Smooth muscle cell (in vitro differentiated cells): ENCODE data around the gene PEX6. TPM values are rescaled to one million over a fixed set of nuclear protein-coding genes. Genes with fewer than 3 reads are reported as not detected.

Source experiments
- DNase-seq: peaks from one replicate; lab custom pipeline; 2025; ENCODE audit not compliant: unreplicated experiment; lab: John Stamatoyannopoulos, UW
- H2AFZ ChIP-seq: fragments of 200-600 bp; sonication (generic); 2 replicates; pipeline ENCODE4 v1.6.0; 2016; ENCODE audit warnings: antibody characterized with exemption, low read depth, mild to moderate bottlenecking
- H3F3A ChIP-seq: fragments of 200-600 bp; sonication (generic); 2 replicates; pipeline ENCODE4 v1.6.0; 2017; ENCODE audit warnings: antibody characterized with exemption, low read depth
- H3K27ac ChIP-seq: fragments of 200-600 bp; sonication (generic); 2 replicates; pipeline ENCODE4 v1.5.1; 2016; ENCODE audit warnings: low read depth, mild to moderate bottlenecking
- H3K27me3 ChIP-seq: fragments of 200-600 bp; sonication (generic); 2 replicates; pipeline ENCODE4 v1.6.1; 2016; ENCODE audit warnings: low read depth, mild to moderate bottlenecking
- H3K36me3 ChIP-seq: fragments of 200-600 bp; sonication (generic); 2 replicates; pipeline ENCODE4 v1.5.1; 2016; ENCODE audit warnings: low read depth
- H3K4me1 ChIP-seq: fragments of 200-600 bp; sonication (generic); 2 replicates; pipeline ENCODE4 v1.5.1; 2016; ENCODE audit warnings: low read depth
- H3K4me2 ChIP-seq: fragments of 200-600 bp; sonication (generic); 2 replicates; pipeline ENCODE4 v1.6.0; 2016; ENCODE audit warnings: mild to moderate bottlenecking
- H3K4me3 ChIP-seq: fragments of 200-600 bp; sonication (generic); 2 replicates; pipeline ENCODE4 v1.5.1; 2016; ENCODE audit warnings: mild to moderate bottlenecking
- H3K79me2 ChIP-seq: fragments of 200-600 bp; sonication (generic); 2 replicates; pipeline ENCODE4 v1.6.0; 2016; ENCODE audit warnings: low read depth, mild to moderate bottlenecking
- H3K9ac ChIP-seq: fragments of 200-600 bp; sonication (generic); 2 replicates; pipeline ENCODE4 v1.6.0; 2016; ENCODE audit warnings: low read depth
- H3K9me3 ChIP-seq: fragments of 200-600 bp; sonication (generic); replicated peaks from 2 replicates; pipeline ENCODE4 v1.5.1; 2016; ENCODE audit warnings: low read depth
- H4K20me1 ChIP-seq: fragments of 200-600 bp; sonication (generic); 2 replicates; pipeline ENCODE4 v1.6.0; 2016; ENCODE audit warnings: low read depth
- CTCF ChIP-seq: fragments of 200-600 bp; sonication (generic); IDR thresholded peaks from 2 replicates; pipeline ENCODE4 v1.5.1; 2017; ENCODE audit warnings: borderline replicate concordance, mild to moderate bottlenecking, antibody characterized with exemption; ENCODE audit not compliant: insufficient read depth, poor library complexity, severe bottlenecking
- WGBS: methylation state at CpG from one replicate; pipeline ENCODE4 v1.1.7; 2016; ENCODE audit warnings: low lambda C conversion rate; 5-methylcytosine and 5-hydroxymethylcytosine counted together
- polyA plus RNA-seq: library from polyadenylated mRNA; unstranded; fragments of >200 nt; fragmentation: Nextera tagmentation; extraction: Ambion mirVana; gene quantifications from 2 replicates; pipeline ENCODE4 v1.2.1, GENCODE V29; 2016
- total RNA-seq: library from RNA; depleted of rRNA; stranded (reverse); fragments of >200 nt; gene quantifications from 2 replicates; pipeline ENCODE4 v1.2.3, GENCODE V29; 2014

Gene PEX6
- total and polyA plus RNA-seq, 2 experiments from 2014 or later = 9.7 to 24.6 TPM

- TF ChIP-seq CTCF = no peak
- H3K4me3 ChIP-seq = no peak overlapping the region
- H3K4me2 ChIP-seq = no peak overlapping the region
- H3K27me3 ChIP-seq = no peaks in the 10 kb centered on the region
- no peak overlapping the region for H2AFZ ChIP-seq
- no peaks in the 10 kb centered on the region for H3K9me3 ChIP-seq
- H3K36me3 ChIP-seq = no peaks in the 10 kb centered on the region
- H3K9ac ChIP-seq = no peak overlapping the region
- H4K20me1 ChIP-seq = no peaks in the 10 kb centered on the region
- no peak overlapping the region for H3K27ac ChIP-seq
- peaks cover 10% of the 10 kb centered on the region for H3K4me1 ChIP-seq
- DNase-seq = no peak
- WGBS = 85% methylated on average over 17 of the region's 23 CpGs
- H3K79me2 ChIP-seq = no peaks in the 10 kb centered on the region
- H3F3A ChIP-seq = peaks cover 10% of the 10 kb centered on the region
Measured at GRCh38 chr6:42925248-42925857, 53.6 kb downstream of the PEX6 start.

- Histone ChIP-seq H3K27me3 (no peaks in the 10 kb centered on the region), H2AFZ (no peak overlapping the region), H3K4me3 (no peak overlapping the region), H3F3A (no peaks in the 10 kb centered on the region), H3K36me3 (no peaks in the 10 kb centered on the region), H3K79me2 (no peaks in the 10 kb centered on the region), H3K4me2 (no peak overlapping the region), H3K9ac (no peak overlapping the region), H3K9me3 (no peaks in the 10 kb centered on the region), H4K20me1 (no peaks in the 10 kb centered on the region), H3K4me1 (peaks cover 6% of the 10 kb centered on the region), H3K27ac (no peak overlapping the region)
- no peak for TF ChIP-seq CTCF
- WGBS = 63% methylated on average over 2 of the region's 2 CpGs
- DNase-seq = no peak
Measured at GRCh38 chr6:42923666-42924065, 55.3 kb downstream of the PEX6 start.

- no peaks in the 10 kb centered on the region for H4K20me1 ChIP-seq
- H3K9me3 ChIP-seq = no peaks in the 10 kb centered on the region
- no peaks in the 10 kb centered on the region for H3K79me2 ChIP-seq
- H2AFZ ChIP-seq = no peak overlapping the region
- H3K4me1 ChIP-seq = no peaks in the 10 kb centered on the region
- H3K4me3 ChIP-seq = no peak overlapping the region
- no peak overlapping the region for H3K27ac ChIP-seq
- H3K9ac ChIP-seq = no peak overlapping the region
- no peaks in the 10 kb centered on the region for H3K36me3 ChIP-seq
- H3K27me3 ChIP-seq = no peaks in the 10 kb centered on the region
- WGBS = 87% methylated on average over 6 of the region's 6 CpGs
- no peak for TF ChIP-seq CTCF
- DNase-seq = no peak
- no peak overlapping the region for H3K4me2 ChIP-seq
- H3F3A ChIP-seq = no peaks in the 10 kb centered on the region
Measured at GRCh38 chr6:42921801-42922200, 57.2 kb downstream of the PEX6 start.

GRCh38 chr6:42916288-42916687 is 62.7 kb downstream of the PEX6 start:
- no peaks in the 10 kb centered on the region for H3K4me1 ChIP-seq
- TF ChIP-seq CTCF = no peak
- H3K9ac ChIP-seq = no peak overlapping the region
- no peaks in the 10 kb centered on the region for H3K9me3 ChIP-seq
- WGBS = 92% methylated on average over 1 of the region's 1 CpG
- H3F3A ChIP-seq = peaks cover under 1% of the 10 kb centered on the region
- no peaks in the 10 kb centered on the region for H3K27me3 ChIP-seq
- H2AFZ ChIP-seq = no peak overlapping the region
- no peak overlapping the region for H3K27ac ChIP-seq
- H4K20me1 ChIP-seq = no peaks in the 10 kb centered on the region
- no peak overlapping the region for H3K4me2 ChIP-seq
- H3K36me3 ChIP-seq = no peaks in the 10 kb centered on the region
- H3K4me3 ChIP-seq = no peak overlapping the region
- no peaks in the 10 kb centered on the region for H3K79me2 ChIP-seq
- no peak for DNase-seq
